HG02798 (cell line): Measurements from ENCODE around the gene SLC43A1.

Experiments
- ATAC-seq: cut with Tn5 transposase; IDR thresholded peaks from one replicate; pipeline ENCODE4 v1.9.1; 2021; ENCODE audit warnings: mild to moderate bottlenecking; ENCODE audit not compliant: unreplicated experiment, poor library complexity

The SLC43A1 gene

DNA sequence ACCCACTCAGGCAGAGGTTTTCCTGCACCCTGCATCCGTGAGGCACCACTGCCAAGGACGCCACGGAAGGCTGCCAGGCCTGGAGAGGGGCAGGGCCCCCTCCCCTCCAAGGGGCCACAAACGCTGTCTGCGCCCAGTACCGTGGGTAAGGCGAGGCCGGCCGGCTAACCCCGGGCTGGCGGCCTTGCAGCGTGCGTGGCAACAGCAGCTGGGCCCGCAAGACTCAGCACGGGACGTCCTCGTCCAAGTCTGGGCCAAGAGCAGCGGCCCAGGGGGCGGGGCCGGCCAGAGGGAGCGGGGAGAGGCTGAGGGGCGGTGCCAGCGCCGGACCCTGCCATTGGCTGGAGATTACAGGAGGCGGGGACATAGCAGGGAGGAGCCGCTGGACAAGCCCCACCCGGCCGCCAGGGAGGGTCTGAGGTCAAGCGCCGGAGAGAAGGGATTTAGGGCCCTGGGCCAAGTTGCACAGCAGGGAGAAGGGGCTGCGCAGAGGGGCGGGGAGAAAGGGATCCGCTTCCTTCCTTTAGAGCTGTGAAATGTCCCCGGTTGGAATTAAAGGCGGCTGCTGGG is 16.0 kb downstream of the SLC43A1 start:
- ATAC-seq, result peak; percentile 95

DNA sequence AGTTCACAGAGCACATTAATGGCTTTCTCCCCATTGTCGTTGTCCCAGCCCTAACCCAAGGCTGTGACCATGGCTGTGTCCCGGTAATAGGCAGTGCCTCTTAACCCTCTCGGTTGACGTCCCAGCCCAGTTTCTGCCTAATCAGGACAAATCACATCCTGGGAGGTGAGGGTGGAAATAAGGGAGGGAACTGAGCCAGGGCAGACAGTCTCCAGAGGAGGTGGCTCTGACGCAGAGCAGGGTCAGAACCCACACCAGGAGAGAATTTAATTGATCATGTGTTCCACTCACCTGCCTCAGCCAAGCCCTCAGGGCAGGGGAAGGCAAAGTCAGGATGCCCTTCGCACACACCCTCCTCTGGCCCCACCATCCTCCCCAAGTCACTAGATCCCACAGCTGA is 17.0 kb downstream of the SLC43A1 start:
- ATAC-seq, result no peak

DNA sequence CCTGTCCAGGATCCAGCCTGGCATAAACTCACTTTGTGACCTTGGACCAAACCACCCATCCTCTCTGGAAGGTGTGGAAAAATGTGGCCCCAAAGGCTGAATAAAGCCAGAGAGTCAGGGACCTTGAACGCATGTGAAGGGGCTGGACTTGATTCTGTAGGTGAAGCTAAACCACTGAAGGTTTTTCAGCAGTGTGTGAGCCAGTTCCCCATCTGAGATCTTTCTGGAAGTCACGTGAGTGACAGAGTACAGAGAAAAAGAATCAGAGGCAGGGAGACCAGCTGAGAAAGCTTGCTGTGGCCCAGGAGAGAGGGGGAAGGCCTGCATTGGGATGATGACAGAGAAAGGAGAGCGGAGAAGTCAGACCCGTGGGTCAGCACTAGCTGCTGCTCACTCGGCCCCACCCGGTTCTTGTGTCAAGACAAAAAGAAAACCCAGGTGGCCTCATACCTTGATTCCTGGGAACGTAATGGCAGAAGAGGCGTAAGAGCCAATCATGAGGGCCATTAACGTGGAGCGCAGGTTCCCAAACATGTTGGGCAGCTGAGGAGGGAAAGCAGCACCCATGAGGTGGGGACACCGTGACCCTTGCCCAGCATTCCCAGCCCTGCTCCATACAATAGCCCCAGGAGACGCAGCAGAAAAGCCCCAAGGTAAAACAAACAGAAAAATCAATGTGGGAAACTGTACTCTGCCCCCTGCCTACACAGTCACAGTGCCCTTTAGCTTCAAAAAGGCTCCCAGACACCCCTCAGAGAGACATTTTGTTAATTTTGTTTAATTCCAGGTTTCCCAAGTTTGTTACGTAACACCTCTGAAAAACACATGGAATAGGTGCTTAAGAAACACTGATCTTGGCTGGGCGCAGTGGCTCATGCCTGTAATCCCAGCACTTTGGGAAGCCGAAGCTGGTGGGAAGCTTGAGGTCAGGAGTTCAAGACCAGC is 17.9 kb downstream of the SLC43A1 start:
- no peak for ATAC-seq

DNA sequence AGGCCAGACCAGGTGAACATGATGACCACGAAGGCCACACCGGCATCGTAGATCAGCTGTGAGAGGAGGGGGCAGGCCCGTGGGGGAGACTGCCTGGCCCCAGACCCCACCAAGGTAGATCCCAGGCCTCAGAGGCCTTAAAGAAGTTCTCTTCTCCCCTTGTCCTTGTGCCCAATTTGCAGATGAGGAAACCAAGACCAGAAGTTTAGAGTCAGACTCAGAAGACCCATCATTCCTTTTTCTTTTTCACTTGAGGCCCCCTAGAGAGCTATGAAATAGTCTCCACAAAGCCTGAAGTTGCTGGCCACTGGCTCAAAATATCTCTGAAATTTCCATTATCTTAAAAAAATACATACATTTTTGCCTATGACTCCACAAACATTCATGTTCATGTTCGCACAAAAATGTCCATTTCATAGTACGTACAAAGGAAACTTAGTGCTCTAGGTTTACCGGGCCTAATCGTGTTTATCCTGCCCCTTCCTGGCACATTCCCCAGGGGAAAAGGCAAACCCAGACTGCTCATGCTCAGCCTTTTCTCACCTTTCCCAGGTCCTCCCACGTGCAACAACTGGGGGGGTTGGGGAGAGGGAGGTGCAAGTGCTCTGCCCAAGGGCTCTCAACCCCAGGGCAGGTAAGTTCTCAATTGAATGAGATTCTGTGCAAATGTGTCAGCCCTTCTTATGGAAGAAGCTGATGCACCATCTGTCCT is 19.2 kb downstream of the SLC43A1 start:
- ATAC-seq, result no peak

DNA sequence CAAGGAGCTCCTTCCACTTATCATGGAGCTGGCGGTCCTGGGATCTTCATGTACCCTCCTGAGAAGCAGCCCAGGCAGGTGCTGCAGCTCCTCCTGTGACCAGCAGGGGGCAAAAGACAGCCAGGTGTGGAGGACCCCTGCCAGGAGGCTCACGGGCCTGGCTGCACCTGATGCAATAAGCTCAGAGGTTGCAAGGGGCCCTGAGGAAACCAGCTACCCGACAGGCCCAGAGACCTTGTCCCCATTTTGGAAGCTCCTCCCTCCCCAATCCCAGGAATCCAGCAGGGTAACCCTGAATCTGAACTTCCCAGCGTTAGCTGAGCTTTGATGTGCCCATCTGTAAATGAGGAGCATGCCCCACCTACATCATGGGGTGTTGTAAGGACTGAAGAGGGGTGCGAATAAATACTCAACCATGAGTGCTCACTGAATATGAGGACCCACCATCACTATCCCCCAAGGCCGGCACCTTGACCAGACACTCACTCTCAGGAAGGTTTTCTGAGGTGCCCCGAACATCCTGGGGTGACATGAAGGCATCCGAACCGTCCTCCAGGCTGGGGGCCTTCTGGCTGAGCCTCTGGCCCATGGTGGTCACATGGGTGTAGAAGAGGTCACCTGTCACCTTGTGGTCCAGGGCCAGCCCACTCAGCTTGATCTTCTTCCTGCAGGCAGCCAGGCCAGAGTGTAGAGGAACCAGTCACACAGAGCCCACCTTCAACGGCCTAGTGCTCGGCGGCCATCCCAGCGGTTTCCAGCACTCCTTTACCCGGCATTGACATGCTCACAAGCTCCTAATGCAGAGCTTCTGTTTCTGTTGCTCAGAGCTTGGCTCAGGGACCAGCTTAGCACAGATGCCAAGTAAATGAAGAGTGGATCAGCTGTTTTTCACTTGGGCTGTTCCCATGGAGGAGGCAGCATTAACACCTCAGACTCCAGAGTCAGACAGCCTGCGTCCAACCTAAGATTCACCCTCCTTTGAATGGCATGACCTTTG is 21.7 kb downstream of the SLC43A1 start:
- ATAC-seq, result peak; percentile 84

DNA sequence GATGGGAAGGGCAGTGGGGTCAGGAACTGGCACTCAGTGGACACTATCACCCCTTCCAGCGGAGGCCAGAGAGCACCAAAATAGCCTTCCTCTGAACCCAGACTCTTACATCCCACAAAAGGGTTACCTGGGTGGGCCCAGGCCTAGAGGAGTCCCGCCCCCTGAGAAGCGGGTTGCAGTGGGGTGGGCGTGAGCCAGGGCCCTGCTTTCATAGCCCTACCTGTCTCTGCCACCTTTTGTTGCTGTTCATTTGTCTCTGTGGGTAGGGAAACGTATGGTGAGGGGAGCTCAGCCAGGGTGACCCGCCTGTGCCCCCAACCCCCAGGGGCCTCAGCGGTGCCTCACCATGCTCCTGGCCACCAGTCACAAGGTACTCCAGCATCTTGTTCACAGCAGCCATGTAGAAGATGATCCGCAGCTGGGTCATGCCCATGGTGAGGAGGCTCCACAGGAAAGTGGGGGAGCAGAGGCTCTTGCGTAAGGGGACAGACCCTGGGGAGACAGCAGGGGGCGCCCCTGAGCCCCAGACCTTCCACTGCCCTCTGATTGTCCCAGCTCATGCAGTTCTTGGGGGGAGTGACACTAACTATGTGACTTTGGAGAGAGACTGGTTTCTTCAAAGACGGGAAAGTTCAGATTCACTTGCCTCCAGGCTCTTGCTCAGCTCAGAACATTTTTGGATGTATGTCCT is 24.0 kb downstream of the SLC43A1 start:
- ATAC-seq, result peak; percentile 46

DNA sequence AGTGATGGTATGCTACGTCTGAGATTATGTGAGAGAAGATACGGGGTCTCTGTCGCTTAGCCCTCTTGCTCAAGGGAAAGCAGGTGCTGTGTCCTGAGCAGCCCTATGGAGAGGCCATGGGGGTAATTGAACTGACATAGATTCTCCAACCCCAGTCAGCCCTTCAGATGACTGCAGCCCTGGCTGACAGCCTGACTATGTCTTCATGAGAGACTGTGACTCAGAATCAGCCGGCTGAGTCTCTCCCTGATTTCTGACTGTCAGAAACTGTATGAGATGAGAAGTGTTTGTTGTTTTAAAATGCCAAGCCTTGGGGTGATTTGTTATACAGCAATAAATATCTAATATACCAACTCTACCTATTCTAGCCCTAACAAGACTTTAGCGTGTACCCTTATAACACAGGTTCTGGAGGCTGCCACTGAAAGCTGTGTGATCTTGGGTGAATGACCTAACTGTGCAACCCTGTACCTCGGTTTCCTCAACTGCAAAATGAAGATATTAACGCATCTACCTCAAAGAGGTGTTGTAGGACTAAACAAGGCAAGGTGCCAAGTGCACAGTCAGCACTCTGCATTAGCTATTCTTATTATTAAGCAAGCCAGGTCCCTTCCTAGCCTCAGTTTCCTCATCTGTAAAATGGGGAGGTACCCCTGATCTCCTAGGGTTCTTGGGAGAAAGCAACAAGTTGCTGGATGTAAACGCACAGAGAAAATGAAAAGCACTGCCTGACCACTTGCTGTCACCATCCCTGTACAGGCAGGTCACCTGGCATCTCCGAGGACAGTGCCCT is 24.9 kb downstream of the SLC43A1 start:
- no peak for ATAC-seq

DNA sequence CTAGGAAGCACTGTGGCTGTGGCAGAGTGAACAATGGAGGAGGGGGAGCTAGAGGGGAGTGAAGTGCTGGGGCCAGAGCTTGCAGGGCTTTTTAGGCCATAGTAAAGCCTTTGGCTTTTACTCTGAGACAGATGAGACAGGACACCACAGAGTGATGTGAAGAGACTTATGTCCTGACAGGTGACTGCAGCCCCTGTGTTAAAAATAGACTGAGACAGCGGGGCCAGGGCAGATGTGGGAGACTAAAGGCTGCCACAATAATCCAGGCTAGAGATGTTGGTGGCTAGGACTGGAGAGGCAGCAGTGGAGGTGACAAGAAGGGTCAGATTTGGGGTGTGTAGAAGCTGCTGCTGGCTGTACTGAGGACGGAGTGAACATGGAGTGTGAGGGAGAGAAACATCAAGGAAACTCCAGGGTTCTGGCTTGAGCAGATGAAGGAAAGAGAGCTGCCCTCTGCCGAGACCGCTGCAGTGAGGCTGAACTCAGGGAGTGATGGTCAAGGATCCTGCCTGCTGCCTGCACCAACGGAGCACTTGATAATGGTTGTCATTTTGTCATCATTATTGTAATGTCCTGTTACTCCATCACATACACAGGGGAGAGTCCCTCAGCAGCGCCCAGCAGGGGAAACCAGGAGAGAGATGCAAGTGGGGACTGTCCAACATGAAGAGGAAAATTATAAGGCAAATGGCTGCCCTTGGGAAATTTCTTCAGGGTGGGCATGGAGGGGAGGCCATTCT is 27.4 kb downstream of the SLC43A1 start:
- no peak for ATAC-seq

DNA sequence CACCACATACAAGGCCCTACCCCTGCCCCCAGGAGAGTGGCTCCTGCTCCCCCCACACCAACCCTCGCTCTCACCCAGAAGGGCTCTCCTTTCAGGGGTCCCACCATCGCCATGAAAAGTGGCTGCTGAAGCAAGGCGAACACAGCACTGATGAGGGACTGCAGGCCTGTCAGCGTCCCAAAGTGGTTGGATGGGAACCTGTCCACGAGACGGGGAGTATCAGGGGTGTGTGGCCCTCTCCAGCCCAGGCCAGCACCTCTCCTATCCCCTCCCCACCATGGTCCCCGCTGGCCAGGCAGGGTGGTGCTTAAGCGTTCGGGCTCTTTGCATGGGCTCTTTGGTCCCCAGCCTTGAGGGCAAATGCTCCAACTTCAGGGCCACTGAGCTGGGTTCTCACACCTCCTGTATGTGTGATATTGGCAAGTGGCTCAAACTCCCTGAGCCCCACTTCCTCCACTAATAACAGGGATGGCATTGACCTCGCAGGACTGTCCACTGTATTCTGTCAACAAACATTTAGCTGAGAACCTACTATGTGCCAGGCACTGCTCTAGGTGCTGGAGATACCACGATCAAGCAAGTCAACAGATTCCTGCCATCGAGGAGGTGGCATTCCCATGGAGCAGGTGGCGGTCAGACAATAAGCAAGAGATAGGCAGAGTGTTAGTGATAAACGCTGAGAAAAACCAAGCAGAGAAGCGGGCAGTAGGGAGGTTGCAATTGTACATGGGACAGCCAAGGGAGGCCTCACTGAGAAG is 28.3 kb downstream of the SLC43A1 start:
- ATAC-seq, result no peak

DNA sequence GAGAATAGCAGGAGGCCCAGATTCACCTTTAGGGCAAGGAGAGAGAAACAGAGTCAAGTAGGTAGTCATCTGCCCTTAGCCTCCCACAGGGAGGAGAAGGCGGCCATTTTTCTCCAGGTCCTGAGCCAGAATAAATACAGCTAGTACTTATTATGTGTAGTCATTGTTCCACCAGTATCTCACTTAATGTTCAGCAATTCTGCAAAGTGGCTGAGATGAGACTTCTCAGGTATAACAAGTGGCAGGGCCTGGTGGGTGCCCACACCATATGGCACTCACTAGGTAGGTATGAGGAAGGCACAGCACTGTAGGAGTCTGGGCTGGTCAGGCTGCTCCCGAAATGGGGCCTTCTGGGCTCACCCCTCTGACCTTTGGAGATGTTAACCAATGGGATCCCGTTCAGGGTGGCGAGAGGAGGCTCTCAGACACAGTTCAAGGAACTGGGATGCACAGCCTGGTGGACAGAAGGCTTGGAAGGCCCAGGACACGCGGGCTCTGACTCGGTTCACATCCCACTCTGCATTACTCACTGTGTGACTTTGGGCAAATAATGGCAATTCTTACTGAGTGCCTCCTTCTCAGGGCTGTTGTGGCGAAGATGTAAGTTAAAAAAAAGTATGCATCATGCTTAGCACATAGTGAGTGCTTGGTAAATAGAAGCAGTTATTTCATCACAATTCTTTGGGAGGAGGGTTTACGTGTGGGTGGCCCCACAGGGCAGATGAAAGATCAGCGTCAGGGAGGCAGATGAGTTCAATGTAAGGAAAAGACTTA is 30.1 kb downstream of the SLC43A1 start:
- ATAC-seq, result no peak

DNA sequence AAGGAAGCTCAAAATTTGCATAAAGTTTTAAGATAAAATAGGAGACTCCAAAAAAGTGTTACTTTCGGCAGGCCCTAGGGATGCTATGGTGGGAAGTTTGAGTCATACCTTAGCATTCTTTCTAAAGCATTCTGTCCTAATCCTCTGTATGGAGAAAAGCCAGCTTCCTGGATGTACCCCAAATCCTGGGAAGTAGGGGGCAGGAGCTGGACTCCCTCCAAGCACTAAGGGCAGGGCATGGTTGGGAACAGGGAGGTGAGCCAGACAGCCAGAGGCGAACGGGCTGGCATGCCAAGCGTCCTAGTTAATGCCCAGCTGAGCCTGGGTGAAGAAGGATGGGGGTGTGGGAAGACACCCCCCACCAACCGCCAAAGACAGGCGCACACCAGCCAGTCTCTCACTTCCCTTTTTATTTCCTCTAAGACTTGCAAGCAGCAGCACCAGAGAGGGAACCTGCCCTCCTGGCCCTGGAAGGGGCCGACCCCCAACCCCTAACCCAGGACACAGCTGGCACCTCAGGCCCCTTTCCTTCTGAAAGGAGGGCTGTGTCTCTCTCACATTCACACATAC is 31.3 kb downstream of the SLC43A1 start:
- peak; percentile 52 for ATAC-seq

DNA sequence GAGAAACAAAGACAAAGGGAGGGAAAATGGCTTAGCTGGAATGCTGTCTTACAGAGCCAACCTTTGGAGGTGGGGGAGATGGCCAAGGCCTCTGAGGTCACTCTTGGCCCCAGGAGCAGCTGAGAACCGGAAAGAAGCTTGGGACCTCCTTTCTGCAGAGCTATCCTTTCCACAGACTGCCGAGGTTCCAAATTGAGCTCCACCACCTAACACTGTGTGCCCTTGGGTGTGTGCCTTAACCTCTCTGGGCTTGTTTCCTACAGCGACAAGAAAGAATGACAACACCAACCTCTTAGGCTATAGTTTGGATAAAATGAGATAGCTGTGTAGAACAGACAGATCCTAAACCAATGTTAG is 32.0 kb downstream of the SLC43A1 start:
- no peak for ATAC-seq

DNA sequence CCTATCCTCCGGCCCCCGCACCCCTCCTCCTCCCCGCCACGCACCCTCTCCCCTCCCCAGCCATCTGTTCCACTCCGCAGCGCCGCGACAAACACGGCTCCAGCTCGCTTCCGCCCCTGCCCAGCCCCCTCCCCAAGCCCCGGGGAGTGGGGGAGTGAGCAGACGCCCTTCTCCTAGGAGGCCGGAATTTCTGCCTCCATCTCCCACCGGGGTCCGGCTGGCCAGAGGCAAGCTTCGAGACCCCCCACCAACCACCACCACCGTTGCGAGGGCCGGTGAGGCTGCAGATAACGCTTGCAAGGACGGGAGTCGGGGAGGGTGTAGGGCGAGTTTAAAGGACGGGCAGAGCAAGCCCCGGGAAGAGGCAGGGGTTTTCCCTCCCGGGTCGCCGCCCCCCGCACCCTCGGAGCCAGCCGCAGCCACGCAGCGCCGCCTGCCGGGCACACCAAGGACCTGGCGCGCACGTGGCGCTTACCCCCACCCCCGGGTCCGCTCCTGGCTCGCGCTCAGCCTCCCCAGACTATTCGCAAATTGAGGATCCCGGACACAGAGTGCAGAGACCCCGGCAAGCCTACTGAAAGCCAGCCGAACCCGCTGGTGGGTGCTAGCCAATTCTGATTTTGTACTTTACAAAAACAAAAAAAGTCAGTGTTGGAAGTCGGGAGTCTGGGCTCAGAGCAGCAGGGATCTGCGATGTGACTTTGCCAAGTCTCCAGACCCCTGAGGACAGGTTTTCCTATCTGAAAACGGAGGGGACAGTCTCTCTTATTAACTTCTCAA is 32.5 kb downstream of the SLC43A1 start:
- peak; percentile 35 for ATAC-seq

DNA sequence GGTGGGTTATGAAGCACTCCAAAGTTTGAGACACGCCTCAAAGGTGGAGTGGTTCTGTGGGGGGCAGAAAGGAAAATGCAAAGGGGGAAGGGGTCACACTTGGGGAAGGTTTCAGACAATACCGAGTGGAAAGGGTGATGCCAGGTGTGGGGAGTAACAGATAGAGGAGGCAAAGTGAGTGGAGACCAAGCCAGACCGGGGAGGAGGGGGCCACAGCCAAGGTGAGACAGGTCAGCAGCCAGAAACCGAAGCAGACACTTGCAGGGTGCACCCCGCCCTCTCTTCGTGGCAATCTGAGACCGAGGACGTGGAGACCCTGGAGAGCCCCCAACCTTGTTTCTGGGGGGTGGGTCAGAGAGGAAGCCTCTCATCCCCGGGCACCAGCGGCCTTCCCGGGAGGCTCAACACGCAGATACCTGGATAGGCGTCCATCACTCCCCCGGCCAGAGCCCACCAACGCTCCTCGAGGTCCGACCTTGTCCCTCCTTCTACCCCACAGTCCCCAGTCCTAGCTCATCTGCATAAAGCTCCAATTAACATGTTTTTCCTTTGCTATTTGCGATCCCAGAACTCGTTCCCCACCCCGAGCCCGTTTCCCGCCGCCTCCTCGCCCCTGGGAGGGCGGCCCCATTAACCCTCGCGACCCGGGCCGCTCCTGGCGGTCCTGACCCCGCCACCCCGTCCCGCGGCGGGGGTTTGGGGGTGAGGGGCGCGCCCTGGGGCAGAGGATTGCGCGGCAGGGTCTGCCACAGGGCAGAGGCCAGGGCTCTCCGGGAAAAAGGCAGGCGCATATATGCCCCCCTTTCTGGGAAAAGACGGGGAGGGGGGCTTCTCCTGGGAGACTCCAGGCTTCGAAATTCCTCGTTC is 33.4 kb downstream of the SLC43A1 start:
- ATAC-seq, result no peak

DNA sequence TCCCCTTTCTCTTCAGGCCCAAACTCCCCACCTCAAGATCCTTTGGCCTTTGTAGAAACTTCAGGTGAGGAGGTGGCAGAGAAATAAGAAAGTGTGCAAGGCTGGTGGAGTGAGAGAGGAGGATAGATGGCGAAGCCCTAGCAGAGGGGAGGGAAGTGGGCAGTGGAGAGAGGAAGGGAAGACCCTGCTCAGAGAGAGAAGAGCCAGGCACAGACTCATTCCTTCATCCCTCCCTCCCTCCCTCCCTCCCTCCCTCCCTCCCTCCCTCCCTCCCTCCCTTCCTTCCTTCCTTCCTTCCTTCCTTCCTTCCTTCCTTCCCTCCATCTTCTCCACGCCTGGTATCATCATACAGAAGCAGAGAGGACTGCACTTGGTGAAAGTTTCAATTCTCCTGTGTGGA is 34.2 kb downstream of the SLC43A1 start:
- no peak for ATAC-seq
